ENCODE results near the gene PCDH18. TPM values are rescaled to one million over a fixed set of nuclear protein-coding genes. Genes with fewer than 3 reads are reported as not detected.

The PCDH18 gene
- total RNA-seq, 1 donor from 2014 or later: 23.7 TPM

DNA sequence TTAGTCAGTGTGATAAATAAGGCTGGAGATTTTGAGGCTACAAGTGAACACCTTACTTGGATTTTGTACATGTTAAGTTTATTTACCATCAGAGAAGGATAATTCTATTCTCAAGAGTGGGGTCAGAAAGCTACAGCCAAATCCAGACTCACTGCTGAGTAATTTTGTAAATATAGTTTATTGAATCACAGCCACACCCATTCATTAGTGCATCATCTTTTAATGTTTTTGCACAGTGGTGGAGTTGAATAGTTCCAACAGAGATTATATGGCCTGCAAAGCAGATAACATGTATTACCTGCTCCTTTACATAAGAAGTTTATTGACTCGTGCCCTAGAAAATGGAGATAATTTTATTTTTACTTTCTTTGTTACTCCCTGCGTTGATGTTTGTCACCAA is 60.4 kb downstream of the PCDH18 start:
- no peak for DNase-seq (ENCODE audit: low spot score)

DNA sequence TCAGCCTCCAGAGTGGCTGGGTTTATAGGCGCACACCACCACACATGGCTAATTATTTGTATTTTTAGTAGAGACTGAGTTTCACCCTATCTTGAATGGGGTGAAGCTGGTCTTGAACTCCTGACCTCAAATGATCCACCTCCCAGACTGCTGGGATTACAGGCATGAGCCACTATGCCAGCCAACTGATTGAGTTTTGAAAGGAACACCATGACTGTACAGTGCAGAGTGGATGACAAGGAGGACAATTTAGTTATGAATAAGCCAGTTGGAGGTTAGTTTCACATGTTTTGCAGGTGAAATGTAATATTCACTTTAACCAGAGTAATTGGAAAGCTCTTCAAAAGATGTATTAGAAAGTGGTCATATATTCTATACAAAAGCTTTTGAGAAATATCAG is 60.8 kb downstream of the PCDH18 start:
- DNase-seq (ENCODE audit: low spot score): no peak

DNA sequence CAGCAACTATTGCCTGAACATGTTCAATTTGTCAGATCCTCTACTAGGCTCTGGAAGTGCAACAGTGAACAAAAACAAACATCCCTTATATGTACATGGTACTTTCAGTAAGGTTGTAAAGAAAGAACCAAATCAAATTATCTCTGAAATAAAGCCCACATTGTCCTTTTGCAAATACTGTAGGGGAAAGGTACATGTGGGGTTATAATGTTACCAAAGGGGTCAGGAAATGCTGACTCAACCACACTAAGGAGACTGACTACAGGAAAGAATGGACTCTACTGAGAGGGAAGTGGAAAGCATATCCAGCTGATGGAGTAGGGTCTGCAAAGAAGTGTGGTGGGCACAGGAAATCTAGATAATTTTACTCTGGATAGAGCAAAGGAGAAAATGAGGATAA is 61.5 kb downstream of the PCDH18 start:
- no peak for DNase-seq (ENCODE audit: low spot score)

All from mucosa of gallbladder (tissue), 1 donor.